GM19395 (cell line): ENCODE measurements around the gene MAPKAPK2.
"Not testable (repeated sequence)": the region's sequence is repeated elsewhere in the genome, so short reads cannot be mapped to it uniquely, and the experiment has no call there.

Experiments
- ATAC-seq: cut with Tn5 transposase; IDR thresholded peaks from one replicate; pipeline ENCODE4 v1.9.1; 2021; ENCODE audit warnings: mild to moderate bottlenecking, moderate library complexity; ENCODE audit not compliant: unreplicated experiment

MAPKAPK2 gene

GRCh38 chr1:206684478-206685333 is at the start of gene MAPKAPK2:
Gene MAPKAPK2, plus strand, starts transcription at chr1:206684905. Its CDS starts 325 bp downstream, at chr1:206685230.
- no peak for ATAC-seq

- peak; percentile 87 for ATAC-seq
Measured at GRCh38 chr1:206635080-206635977, 49.4 kb upstream of the MAPKAPK2 start, which contains the start of gene DYRK3. Gene DYRK3, plus strand, starts transcription at chr1:206635536. Its CDS starts 168 bp downstream, at chr1:206635704.

- peak; percentile 26 for ATAC-seq
Measured at GRCh38 chr1:206635978-206636345, 48.7 kb upstream of the MAPKAPK2 start.

GRCh38 chr1:206636671-206637070 is 48.0 kb upstream of the MAPKAPK2 start:
- no peak for ATAC-seq

GRCh38 chr1:206637605-206638004 is 47.1 kb upstream of the MAPKAPK2 start:
- ATAC-seq, result no peak

GRCh38 chr1:206642074-206642473 is 42.6 kb upstream of the MAPKAPK2 start:
- not testable (repeated sequence) for ATAC-seq

GRCh38 chr1:206643118-206643698 is 41.5 kb upstream of the MAPKAPK2 start:
- ATAC-seq, result no peak

GRCh38 chr1:206646504-206646903 is 38.2 kb upstream of the MAPKAPK2 start:
- ATAC-seq, result no peak

GRCh38 chr1:206647224-206647623 is 37.5 kb upstream of the MAPKAPK2 start:
- ATAC-seq, result no peak

- ATAC-seq, result no peak
Measured at GRCh38 chr1:206649261-206649921, 35.3 kb upstream of the MAPKAPK2 start.

- no peak for ATAC-seq
Measured at GRCh38 chr1:206651014-206651413, 33.7 kb upstream of the MAPKAPK2 start.

- ATAC-seq, result no peak
Measured at GRCh38 chr1:206651958-206652890, 32.5 kb upstream of the MAPKAPK2 start.

GRCh38 chr1:206653715-206654459 is 30.8 kb upstream of the MAPKAPK2 start:
- no peak for ATAC-seq

- ATAC-seq, result no peak
Measured at GRCh38 chr1:206654828-206655227, 29.9 kb upstream of the MAPKAPK2 start.

GRCh38 chr1:206655471-206655882 is 29.2 kb upstream of the MAPKAPK2 start:
- ATAC-seq, result no peak

GRCh38 chr1:206656936-206657335 is 27.8 kb upstream of the MAPKAPK2 start:
- no peak for ATAC-seq

- no peak for ATAC-seq
Measured at GRCh38 chr1:206657751-206658150, 27.0 kb upstream of the MAPKAPK2 start.

GRCh38 chr1:206658264-206658980 is 26.3 kb upstream of the MAPKAPK2 start:
- no peak for ATAC-seq
